Renal cortex interstitium (tissue), 11 donors: ENCODE results near the gene IP6K1. TPM values are rescaled to one million over a fixed set of nuclear protein-coding genes. Genes with fewer than 3 reads are reported as not detected.
A peak's percentile ranks its signal among the peaks of the same experiment; 100 is the strongest.

Experiments used
- DNase-seq, 11 donors: peaks; one replicate each; pipeline ENCODE4 v3.0.0-alpha.2; 2013; ENCODE audit warnings: low read depth in 9 of 11, low spot score in 4 of 11; ENCODE audit errors: extremely low read depth in 1 of 11
- polyA plus RNA-seq, 3 donors: library from polyadenylated mRNA; unstranded; fragments of 120-200 nt; gene quantifications; one replicate each; pipeline ENCODE4 v1.2.1, GENCODE V29; 2013; ENCODE audit not compliant: insufficient read length in 3 of 3

IP6K1 gene
- polyA plus RNA-seq, 3 donors, result 50.6 to 55.8 (median 51.2) TPM

GRCh38 chr3:49719214-49719884 is 67.0 kb downstream of the IP6K1 start, which contains the start of gene AMIGO3:
AMIGO3 (minus strand) TSS chr3:49719684; CDS start chr3:49719465, 219 bp downstream.
- DNase-seq, result peak; percentile 63 to 90 (median 82)

- peak in 1 of 11 donors; percentile 0 for DNase-seq
Measured at GRCh38 chr3:49718858-49719213, 67.5 kb downstream of the IP6K1 start.

- peak in 1 of 11 donors; percentile 32 for DNase-seq
Measured at GRCh38 chr3:49717959-49718857, 68.1 kb downstream of the IP6K1 start.

DNA sequence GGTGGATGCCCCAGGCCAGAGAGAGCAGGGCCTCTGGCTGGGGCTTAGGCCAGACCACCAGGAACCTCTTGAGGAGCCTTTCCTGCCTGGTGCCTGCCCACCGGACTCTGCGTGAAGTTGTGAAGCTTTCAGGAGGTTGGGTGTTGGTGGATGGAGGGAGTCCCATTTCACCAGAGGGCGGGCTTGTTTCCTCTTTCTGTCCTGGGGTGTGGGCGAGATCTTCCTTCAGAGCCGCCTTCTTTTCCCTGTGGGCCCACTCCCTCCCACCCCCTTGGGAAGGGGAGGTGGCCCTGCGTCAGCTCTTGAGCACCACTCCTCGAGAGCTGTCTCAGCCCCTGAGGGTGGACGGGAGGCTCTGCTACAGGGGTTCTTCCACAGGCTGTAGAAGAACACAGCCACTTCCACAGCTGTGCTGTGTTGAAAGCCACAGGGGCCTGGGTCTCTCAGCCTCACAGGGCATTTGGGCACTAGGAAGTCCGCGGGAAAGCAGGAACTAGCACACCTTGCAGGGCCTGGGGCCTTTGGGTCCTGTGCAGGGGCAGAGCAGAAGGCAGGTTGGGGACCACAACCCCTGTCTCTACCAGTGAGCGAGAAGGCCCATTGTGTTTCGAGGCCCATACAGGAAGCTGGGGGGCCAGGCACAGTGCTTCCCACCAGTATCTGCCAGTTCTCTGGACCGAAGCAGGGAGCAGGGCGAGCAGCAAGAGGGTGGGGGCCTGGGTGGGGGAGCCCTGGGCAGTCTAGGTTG is 69.0 kb downstream of the IP6K1 start:
- DNase-seq, result no peak

- no peak for DNase-seq
Measured at GRCh38 chr3:49716691-49717210, 69.6 kb downstream of the IP6K1 start.

DNA sequence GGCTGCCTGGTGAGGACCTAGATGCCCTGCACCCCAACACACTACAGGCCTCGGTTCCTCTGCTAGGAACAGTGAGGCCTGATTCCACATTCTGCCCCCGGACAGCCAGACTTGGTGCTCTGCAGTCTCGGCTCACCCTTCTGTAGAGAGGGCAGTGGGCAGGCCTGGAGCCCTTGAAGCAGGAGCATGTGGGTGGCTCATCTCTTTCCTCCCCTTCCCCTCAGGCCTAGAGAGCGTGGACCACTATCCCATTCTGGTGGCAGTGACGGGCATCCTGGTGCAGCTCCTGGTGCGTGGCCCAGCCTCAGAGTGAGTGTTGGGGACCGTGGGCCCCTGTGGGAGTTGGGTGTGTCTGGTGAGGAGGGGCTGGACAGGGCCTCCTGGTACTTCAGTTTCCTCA is 70.2 kb downstream of the IP6K1 start:
- no peak for DNase-seq

DNA sequence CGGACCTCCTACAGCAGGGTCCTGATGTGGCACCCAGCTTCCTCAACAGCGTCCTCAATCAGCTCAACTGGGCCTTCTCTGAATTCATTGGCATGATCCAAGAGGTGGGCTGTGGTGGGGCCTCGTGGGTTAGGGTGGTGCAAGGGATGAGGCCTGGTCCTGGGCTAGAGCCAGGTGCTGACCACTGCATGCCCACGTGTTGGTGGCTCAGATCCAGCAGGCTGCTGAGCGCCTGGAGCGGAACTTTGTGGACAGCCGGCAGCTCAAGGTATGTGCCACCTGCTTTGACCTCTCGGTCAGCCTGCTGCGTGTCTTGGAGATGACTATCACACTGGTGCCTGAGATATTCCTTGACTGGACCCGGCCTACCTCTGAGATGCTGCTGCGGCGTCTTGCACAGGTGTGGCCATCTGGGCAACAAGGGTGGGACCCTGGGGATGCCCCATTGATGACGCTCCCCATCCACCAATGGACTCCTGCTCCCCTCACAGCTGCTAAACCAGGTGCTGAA is 70.7 kb downstream of the IP6K1 start:
- DNase-seq, result no peak

DNA sequence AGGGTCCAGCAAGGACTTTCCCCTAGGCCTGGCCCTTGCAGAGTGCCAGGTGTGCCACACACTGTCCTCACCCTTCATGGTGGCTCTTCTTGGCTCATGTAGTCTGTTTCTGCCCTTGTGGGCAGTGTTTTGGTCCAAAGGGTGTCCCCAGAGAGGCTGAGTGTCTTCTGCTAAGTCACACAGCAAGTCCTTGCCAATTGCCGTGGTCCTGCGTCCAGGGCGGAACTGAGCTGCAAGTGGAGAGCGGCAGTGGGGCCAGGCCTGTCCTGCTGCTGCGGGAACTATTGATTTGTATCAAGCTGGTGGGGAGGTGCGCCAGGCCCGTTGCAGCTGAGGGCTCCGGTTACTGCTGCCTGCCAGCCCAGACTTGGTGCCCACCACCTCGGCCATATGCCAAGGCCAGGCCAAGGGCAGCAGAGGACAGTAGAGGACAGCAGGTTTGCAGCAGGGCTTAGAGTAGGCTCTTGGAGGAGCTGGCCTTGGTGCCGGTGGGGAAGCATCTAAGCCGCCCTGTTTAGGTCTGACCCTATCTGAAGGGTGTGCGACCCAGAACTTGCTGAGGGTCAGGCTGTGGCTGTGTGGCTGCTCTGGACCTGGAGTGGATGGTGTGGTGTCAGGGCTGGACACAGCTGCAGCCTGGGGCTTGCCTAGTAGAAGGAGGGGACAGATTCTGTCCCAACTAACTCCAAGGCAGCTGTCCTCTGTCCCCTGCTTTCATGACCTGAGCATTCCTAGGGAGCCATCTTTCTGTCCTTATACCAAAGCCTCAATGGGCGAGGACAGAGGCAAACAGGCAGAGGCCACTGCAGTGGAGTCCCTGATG is 71.4 kb downstream of the IP6K1 start:
- DNase-seq, result no peak

- no peak for DNase-seq
Measured at GRCh38 chr3:49713336-49714105, 72.8 kb downstream of the IP6K1 start.

GRCh38 chr3:49712631-49713317 is 73.6 kb downstream of the IP6K1 start:
- DNase-seq, result no peak

DNA sequence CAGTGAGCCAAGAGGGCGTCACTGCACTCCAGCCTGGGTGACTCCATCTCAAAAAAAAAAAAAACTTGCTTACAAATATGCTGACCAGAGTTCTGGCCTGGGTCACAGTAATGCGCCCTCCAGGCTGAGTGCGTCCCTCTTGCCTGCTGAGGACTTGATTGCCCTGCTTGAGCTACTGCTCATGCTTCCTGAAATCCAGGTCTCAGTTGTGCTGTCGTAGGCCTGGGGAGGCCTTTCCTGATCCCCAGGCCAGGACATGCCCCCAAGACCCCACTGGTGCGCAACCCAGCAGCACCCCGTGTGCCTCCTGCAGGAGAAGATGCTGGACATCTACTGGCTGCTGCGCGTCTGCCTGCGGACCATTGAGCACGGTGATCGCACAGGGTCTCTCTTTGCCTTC is 74.2 kb downstream of the IP6K1 start:
- no peak for DNase-seq

GRCh38 chr3:49711489-49711888 is 74.9 kb downstream of the IP6K1 start:
- no peak for DNase-seq

DNA sequence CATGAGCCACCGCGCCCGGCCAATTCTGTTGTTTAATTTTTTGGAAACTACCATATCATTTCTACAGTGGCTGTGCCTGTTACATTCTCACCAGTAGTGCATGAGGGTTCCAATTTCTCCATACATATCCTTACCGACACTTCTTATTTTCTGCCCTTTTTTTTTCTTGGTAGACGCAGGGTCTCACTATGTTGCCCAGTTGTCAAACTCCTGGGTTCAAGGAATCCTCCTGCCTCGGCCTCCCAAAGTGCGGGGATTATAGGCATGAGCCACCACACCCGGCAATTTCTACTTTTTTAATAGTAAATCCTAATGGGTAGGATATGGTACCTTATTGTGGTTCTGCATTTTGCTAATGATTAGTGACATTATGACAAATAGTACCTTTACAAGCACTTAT is 76.5 kb downstream of the IP6K1 start:
- no peak for DNase-seq

- no peak for DNase-seq
Measured at GRCh38 chr3:49707113-49707480, 79.2 kb downstream of the IP6K1 start.

DNA sequence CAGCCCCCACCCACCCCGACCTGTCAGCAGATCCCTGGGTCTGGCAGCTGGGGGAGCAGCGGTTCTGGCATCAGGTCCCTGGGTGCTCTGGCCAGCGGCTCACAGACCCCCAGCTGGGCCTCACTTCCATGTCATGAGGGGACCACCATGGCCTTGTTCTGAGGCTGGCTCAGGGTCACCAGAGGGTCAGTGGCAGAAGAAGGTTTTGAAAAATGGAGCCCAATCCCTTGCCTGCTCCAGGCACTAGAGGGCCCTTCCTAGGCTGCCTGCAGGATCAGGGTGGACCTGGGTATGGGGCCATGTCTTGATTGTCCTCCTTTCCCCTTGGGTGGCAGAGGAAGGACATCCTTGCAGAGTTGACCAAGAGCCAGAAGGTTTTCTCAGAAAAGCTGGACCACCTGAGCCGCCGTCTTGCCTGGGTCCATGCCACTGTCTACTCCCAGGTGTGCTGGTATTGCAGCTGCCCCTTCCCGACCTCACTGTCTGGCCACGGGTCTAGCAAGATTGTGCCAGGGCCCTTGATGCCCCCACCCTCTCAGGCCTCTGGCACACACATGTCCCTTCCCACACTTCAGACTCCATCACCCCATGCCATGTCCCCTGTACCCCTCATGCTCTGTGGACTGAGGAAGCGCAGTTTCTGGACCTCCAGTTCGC is 79.8 kb downstream of the IP6K1 start:
- no peak for DNase-seq

GRCh38 chr3:49705390-49705960 is 80.9 kb downstream of the IP6K1 start:
- DNase-seq, result no peak
